Glutamatergic neuron (in vitro differentiated cells): Measurements from ENCODE around the gene GRID1. TPM values are rescaled to one million over a fixed set of nuclear protein-coding genes. Genes with fewer than 3 reads are reported as not detected.

Experiments used
- DNase-seq: peaks from one replicate; pipeline ENCODE4 v3.0.0; 2022
- H3K27ac Mint-ChIP-seq: one replicate; pipeline ENCODE4 v1.8.0; 2020; ENCODE audit warnings: mild to moderate bottlenecking, mixed read lengths, inconsistent platforms; ENCODE audit not compliant: unreplicated experiment
- H3K27me3 Mint-ChIP-seq: one replicate; pipeline ENCODE4 v1.8.0; 2020; ENCODE audit warnings: mild to moderate bottlenecking, moderate library complexity, mixed read lengths, inconsistent platforms; ENCODE audit not compliant: unreplicated experiment
- H3K36me3 Mint-ChIP-seq: one replicate; pipeline ENCODE4 v1.8.0; 2020; ENCODE audit warnings: mild to moderate bottlenecking, mixed read lengths, inconsistent platforms; ENCODE audit not compliant: unreplicated experiment
- H3K4me1 Mint-ChIP-seq: one replicate; pipeline ENCODE4 v1.8.0; 2020; ENCODE audit warnings: mild to moderate bottlenecking, low read depth, mixed read lengths, inconsistent platforms; ENCODE audit not compliant: unreplicated experiment
- H3K4me3 Mint-ChIP-seq: one replicate; pipeline ENCODE4 v1.8.0; 2020; ENCODE audit warnings: mild to moderate bottlenecking, mixed read lengths, inconsistent platforms; ENCODE audit not compliant: unreplicated experiment
- H3K9me3 Mint-ChIP-seq: one replicate; pipeline ENCODE4 v1.8.0; 2020; ENCODE audit warnings: mild to moderate bottlenecking, moderate library complexity, mixed read lengths, inconsistent platforms; ENCODE audit not compliant: unreplicated experiment
- total RNA-seq: library from RNA; stranded (reverse); fragmentation: NEBNext Ultra II Directional; extraction: Animal tissue kit (Norgen Biotek cat#: 25700); gene quantifications from one replicate; pipeline ENCODE4 v1.2.1, GENCODE V29; 2021; ENCODE audit not compliant: unreplicated experiment
- TF ChIP-seq, protein P1 (sequence below): fragments of 200-600 bp; sonication (generic); IDR thresholded peaks from one replicate; pipeline ENCODE4 v1.5.0; 2021; ENCODE audit not compliant: partially characterized antibody, unreplicated experiment

Gene GRID1
- total RNA-seq, 1 donor from 2014 or later, result 8.0 TPM

DNA sequence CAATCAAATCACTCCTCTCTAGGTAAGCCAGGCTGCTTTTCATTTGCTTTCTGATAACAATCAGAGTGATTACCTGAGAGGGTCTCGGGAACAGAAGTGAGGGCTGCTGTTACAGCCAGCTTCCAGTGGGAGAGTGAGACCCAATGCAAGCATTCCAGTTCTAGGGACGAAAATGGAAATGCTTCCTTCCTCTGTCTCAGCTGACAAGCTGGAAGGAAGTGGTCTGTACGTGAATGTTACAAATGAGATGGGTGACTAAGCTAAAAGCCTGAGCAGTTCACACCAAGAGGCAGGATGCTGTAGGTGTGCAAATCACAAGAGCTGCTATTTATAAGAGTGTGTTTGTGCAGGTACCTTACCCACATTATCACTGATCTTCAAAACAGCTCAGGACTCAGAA, 772.4 kb downstream of the GRID1 start:
- Mint-ChIP-seq H3K4me1 (peaks cover 11% of the 10 kb centered on the region), H3K4me3 (no peak overlapping the region), H3K36me3 (no peaks in the 10 kb centered on the region), H3K27ac (no peak overlapping the region), H3K9me3 (peaks cover 3% of the 10 kb centered on the region), H3K27me3 (peaks cover 6% of the 10 kb centered on the region)
- no peak for DNase-seq
- TF ChIP-seq, protein P1, sequence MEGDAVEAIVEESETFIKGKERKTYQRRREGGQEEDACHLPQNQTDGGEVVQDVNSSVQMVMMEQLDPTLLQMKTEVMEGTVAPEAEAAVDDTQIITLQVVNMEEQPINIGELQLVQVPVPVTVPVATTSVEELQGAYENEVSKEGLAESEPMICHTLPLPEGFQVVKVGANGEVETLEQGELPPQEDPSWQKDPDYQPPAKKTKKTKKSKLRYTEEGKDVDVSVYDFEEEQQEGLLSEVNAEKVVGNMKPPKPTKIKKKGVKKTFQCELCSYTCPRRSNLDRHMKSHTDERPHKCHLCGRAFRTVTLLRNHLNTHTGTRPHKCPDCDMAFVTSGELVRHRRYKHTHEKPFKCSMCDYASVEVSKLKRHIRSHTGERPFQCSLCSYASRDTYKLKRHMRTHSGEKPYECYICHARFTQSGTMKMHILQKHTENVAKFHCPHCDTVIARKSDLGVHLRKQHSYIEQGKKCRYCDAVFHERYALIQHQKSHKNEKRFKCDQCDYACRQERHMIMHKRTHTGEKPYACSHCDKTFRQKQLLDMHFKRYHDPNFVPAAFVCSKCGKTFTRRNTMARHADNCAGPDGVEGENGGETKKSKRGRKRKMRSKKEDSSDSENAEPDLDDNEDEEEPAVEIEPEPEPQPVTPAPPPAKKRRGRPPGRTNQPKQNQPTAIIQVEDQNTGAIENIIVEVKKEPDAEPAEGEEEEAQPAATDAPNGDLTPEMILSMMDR, result no peak

DNA sequence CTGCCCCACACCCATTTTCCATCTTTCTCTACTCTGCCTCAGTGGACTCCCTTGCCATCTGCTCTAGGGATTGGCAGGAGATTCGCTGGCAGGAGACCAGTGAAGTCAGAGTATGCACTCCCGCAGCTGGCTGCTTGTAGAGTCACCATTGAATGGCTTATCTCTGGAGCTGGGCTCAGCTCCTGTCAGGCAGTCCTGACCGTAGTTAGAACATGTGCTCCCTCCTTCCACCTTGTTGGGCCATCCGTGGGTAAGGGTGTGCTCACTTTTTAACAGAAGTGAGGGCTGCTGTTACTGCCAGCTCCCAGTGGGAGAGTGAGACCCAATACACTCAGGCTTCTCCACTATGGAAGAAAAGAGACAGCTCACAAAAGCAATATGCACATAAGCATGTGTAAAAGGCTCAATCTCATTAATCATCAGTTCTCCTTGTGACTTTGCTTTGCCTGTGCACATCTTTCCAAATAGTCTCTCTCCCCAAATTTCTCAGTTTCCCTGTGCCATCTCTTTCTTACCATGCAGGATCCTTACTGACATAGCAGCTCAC, 773.3 kb downstream of the GRID1 start:
- H3K27ac Mint-ChIP-seq, result no peak overlapping the region
- DNase-seq, result no peak
- H3K9me3 Mint-ChIP-seq, result no peaks in the 10 kb centered on the region
- peaks cover 6% of the 10 kb centered on the region for H3K27me3 Mint-ChIP-seq
- H3K4me1 Mint-ChIP-seq, result peaks cover 11% of the 10 kb centered on the region
- no peak overlapping the region for H3K4me3 Mint-ChIP-seq
- H3K36me3 Mint-ChIP-seq, result no peaks in the 10 kb centered on the region
- TF ChIP-seq, protein P1, result no peak

DNA sequence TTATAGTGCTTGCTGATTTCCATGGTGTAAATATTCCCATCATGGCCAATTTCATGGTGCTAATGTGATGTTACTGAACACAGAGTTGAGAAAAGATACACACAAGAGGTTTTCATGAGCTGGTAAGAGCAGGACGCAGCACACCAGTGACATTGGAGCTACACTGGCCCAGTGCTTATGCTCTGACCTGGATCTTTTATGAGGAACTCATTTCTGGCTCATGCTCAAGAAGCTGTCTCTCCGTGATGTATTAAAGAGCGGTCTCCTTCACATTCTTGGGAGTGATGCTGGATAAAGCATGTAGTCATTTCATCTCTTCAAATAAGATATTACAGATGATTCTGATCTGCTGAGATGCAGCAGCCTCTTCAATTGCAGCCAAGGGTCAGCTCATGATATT, 785.2 kb downstream of the GRID1 start:
- TF ChIP-seq, protein P1, result no peak
- no peaks in the 10 kb centered on the region for H3K36me3 Mint-ChIP-seq
- no peak for DNase-seq
- H3K27ac Mint-ChIP-seq, result no peak overlapping the region
- H3K4me1 Mint-ChIP-seq, result no peaks in the 10 kb centered on the region
- H3K9me3 Mint-ChIP-seq, result peaks cover 3% of the 10 kb centered on the region
- H3K27me3 Mint-ChIP-seq, result no peaks in the 10 kb centered on the region
- H3K4me3 Mint-ChIP-seq, result no peak overlapping the region

GRCh38 chr10:85580585-85580984, 786.0 kb downstream of the GRID1 start:
- Mint-ChIP-seq H3K9me3 (peaks cover 3% of the 10 kb centered on the region), H3K36me3 (no peaks in the 10 kb centered on the region), H3K27ac (no peak overlapping the region), H3K4me3 (no peak overlapping the region), H3K27me3 (no peaks in the 10 kb centered on the region), H3K4me1 (no peaks in the 10 kb centered on the region)
- no peak for DNase-seq
- TF ChIP-seq, protein P1, result no peak

DNA sequence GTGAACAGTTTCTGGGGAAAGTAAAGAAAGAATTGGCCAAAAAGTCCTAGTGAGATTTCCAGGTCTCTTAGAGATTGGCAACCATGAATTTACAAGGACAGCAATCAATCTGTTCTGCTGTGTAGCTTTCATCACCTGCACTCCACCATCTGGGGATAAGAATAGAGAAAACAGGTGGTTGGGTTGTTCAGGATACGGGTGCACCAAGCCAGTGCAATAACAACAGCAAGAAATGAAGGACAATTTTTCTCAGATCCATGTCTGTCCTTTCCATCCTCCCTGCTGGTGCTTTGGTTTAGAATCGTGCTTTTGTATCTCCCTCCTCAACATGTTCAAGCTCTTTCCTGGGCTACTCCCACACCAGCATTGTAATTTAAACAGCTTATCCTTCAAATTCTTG, 787.7 kb downstream of the GRID1 start:
- Mint-ChIP-seq H3K36me3 (no peaks in the 10 kb centered on the region), H3K27ac (no peak overlapping the region), H3K4me1 (no peaks in the 10 kb centered on the region), H3K4me3 (no peak overlapping the region), H3K9me3 (peaks cover 2% of the 10 kb centered on the region), H3K27me3 (no peaks in the 10 kb centered on the region)
- DNase-seq, result no peak
- TF ChIP-seq, protein P1, result no peak
